GM19328 (cell line): ENCODE results near the gene ZNF571.

Source experiments
- ATAC-seq: cut with Tn5 transposase; IDR thresholded peaks from one replicate; pipeline ENCODE4 v1.9.1; 2021; ENCODE audit warnings: mild to moderate bottlenecking, moderate library complexity; ENCODE audit not compliant: unreplicated experiment

The ZNF571 gene

DNA sequence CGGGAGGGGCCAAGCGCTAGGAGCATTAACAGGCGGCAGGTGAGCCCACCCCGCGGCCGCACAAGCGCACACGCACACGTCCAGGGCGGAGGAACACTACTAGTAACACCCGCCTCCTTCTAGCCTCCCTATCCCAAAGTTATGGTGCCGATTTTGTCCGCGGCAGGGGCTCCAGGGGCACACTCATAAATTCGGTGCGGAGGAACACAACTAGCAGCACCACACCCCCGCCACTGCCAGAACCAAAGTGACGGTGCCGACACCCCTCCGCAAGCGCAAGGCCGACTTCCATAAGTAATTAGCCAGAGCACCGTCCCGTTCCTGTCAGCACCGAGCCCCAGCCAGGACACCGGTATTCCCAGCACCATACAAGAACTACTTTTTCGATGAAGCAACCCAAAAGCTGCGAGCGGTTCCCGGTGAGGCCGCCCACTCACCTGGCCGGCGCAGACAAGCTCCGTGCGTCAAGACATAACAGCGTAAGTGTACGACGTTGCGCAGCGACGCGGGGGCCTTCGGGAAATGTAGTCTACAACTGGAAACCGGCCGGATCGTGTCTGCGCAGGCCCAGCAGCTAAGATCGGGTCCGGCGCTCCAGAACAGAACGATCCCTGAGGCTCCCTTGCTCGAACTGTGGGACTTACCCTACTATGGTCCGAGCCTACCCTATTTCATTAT, at the start of gene ZNF571, which contains the start of gene ZNF540:
Gene ZNF571, minus strand, starts transcription at position 489 of the 678 bp plus-strand sequence. CDS start 8,116 bp downstream, outside the sequence.
Gene ZNF540, plus strand, starts transcription at position 573 of the 678 bp plus-strand sequence. CDS start 3,572 bp downstream, outside the sequence.
- peak; percentile 97 for ATAC-seq

DNA sequence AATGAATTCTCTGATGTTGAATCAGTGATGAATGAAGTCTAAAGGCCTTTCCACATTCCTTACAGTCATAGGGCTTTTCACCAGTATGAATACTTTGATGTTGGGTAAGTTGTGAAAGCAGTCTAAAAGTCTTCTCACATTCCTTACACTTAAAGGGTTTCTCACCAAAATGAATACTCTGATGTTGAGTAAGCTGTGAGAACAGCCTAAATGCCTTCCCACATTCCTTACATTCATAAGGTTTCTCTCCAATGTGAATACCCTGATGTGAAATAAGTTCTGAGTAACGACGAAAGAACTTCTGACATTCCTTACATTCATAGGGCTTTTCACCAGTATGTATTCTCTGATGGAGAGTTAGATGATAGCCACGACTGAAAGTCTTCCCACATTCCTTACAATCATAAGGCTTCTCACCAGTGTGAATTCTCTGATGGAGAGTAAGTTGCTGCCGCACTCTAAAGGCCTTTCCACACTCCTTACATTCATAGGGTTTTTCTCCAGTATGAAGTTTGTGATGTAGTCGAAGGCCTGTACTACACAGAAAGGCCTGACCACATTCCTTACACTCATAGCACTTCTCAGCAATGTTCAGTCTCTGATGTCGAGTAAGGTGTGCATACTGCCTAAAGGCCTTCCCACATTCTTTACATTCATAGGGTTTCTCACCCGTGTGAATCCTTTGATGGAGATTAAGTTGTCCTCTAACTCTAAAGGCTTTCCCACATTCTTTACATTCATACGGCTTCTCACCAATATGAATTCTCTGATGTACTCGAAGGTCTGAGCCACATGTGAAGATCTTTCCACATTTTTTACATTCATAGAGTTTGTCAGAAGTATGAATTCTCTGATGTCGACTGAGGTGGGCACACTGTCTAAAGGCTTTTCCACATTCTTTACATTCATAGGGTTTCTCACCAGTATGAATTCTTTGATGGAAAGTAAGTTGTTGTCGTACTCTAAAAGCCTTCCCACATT, 40.8 kb upstream of the ZNF571 start:
- ATAC-seq = no peak

DNA sequence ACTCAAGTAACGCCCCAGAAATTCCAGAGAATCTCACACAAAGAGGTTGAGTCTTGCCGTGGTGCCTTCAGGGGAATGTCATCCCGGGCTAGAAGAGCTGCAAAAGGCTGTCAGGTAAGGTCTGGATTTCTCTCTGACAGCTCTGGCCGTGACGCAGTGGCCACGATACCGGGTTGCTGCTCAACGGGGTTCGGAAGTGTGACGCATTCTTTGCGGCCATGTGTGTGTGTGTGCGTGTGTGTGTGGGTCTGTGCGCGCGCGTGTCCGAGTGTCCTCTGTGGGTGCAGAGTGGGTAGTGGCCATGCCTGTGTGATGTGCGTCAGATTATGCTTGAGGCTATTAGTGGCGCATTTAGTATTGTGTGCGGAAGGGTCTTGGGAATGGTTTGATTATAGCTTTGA, 390 bp upstream of the ZNF571 start:
- ATAC-seq = peak; percentile 35

DNA sequence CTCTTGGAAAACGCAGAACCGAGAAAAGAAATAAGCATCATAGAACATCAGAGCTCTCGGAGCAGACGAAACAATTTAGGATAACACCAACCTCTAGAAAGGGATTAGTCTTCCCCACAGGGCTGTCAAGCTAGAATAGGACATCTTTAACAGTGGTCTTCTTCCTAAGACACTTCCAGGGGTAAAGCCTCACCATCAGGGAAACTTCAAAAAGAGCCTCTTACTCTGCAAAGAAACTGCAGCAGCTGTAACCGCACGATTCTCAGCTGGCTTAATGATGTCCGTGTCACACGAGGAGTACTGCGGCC, 642 bp downstream of the ZNF571 start:
- ATAC-seq = no peak

DNA sequence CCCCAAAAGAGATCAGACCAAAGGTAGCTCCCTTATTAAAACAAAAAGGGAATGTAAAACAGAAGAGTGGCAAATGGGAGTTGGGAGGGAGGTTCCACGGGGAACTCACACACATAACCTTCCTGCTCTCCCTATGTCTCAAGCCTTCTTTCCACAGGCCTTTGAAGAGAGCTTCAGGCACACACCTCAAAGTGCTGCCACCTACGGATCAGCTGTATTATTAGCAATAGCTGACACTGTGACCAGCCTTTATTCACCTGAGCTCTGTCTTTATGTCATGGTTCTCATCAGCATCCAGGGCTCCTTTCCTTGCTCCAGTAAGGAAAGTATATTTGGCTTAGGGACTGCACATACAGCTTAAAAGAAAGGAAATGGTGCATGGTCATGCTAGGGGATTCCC, 11.3 kb downstream of the ZNF571 start:
- ATAC-seq = no peak

DNA sequence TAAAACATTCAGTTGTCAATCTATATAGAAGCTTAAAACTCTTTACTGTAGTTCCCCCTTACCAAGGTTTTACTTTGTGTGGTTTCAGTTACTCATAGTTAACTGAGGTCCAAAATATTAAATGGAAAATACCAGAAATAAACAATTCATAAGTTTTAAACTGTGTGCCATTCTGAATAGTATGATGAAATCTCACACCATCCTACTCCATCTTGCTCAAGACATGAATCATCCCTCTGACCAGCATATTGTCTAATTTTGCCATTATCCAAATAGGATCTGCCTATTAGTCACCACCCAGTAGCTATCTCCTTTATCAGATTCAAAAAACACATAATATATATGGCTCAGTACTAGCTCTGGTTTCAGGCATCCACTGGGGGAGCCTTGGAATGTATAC, 22.4 kb downstream of the ZNF571 start:
- no peak for ATAC-seq

DNA sequence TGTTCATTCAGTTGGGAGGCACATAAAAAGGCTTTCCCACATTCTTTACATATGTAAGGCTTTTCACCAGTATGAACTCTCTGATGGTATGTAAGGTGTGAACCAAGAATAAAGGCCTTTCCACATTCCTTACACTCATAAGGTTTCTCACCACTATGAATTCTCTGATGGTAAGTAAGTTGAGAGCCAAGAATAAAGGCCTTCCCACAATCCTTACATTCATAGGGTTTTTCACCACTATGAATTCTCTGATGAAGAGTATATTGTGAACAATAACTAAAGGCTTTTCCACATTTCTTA, 29.3 kb downstream of the ZNF571 start:
- ATAC-seq = no peak

DNA sequence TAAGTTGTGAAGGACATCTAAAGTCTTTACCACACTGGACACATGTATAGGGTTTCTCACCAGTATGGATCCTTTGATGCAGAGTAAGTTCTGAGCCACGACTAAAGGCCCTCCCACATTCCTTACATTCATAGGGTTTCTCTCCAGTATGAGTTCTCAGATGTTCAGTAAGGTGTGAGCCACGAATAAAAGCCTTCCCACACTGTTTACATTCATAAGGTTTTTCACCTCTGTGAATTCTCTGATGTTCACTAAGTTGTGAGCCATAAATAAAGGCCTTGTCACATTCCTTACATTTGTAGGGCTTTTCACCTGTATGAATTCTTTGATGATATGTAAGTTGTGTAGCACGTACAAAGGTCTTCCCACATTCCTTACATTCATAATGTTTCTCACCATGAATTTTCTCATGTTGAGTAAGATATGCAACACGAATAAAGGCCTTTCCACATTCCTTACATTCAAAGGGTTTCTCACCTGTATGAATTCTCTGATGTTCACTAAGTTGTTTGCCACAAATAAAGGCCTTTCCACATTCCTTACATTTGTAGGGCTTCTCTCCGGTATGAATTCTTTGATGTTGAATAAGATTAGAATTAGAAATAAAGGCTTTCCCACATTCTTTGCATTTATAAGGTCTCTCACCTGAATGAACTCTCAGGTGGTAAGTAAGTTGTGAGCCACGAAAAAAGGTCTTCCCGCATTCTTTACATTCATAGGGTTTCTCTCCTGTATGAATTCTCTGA, 29.8 kb downstream of the ZNF571 start:
- no peak for ATAC-seq

DNA sequence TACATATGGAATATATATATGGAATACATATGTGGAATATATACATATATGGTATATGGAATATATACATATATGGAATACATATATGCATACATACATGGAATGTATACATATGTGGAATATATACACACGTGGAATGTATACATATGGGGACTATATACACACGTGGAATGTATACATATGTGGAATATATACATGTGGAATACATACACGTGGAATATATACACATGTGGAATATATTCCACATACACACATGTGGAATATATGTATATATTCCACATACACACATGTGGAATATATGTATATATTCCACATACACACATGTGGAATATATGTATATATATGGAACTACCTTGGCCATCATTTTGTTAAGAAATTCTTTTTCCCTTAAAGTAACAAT, 31.1 kb downstream of the ZNF571 start:
- ATAC-seq = no peak

DNA sequence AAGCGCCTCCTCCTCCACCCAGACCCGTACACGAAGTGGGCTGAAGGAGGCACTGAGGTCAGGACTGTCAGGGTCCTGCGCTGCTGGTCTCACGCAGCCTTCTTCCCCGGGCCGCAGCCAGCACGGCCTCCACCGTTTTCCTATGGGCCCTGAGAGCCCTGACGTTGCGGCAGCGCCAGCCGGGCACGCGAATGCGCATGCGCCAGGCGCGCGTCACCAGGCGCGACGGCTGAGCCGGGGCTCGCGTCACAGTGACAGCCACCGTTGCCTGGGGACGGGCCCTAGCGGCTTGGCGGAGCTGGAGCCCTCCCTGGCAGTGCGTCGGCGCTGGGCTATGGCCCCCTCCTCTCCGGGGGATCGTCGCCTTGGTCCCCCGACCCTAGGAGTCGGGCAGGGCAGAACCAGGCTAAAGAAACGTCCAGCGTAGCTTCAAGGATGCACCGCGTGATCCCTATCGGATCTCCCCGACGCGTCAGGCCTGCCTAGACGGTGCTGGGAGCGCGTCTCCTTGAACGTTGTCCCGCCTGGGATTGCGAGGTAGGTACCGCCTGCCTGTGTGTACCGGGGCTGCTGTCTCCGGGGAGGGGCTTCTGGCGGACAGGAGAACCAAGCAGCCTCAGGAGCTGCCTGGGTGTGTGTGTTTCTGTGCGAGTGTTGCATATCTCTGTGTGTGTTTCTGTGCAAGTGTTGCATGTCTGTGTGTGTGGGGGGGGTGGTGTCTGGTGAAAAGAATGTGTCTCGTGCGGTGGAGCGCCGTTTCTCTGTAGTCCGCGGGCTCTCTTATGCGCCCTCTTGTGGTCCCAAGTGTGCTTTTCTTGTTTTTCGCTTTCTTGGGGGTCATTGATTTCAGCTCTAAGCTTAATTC, 43.2 kb downstream of the ZNF571 start:
- no peak for ATAC-seq

DNA sequence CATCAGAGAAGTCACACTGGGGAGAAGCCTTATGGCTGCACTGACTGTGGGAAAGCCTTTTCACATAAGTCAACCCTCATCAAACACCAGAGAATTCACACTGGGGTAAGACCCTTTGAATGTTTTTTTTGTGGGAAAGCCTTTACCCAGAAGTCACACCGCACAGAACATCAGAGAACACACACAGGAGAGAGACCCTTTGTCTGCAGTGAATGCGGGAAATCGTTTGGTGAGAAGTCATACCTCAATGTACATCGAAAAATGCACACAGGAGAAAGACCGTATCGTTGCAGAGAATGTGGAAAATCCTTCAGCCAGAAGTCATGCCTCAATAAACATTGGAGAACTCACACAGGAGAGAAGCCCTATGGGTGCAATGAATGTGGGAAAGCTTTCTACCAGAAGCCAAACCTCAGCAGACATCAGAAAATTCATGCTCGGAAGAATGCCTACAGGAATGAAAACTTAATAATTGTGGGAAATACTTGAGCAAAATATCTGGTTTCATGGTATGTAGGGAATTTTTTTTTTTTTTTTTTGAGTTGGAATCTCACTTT, 57.1 kb downstream of the ZNF571 start:
- no peak for ATAC-seq

DNA sequence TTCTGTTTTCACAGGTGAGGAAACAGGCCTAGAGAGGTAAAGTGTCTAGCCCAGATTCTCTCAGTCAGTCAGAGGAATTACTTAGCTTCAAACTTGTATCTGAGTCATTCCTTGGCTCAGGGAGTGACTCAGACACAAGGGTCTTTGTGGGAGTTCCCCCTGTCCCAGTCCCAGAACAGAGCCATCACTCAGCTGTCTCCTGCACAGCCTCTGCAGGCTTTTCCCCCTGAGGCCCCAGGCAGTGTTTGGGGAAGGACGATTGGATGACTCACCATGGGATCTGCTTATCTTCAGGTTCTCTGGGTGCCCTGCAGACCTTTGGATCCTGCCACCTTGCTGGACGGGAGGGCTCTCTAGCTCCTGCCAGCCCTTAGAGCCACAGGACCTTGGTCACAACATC, 74.7 kb downstream of the ZNF571 start:
- no peak for ATAC-seq
